Thyroid gland (tissue), 4 donors: ENCODE data around the gene OSBPL5.

Experiments used
- CTCF ChIP-seq, 6 experiments: fragments of 200-600 bp in 3 of 6; fragments of 450-650 bp in 3 of 6; sonication (generic) in 3 of 6; IDR thresholded peaks; one replicate each; pipeline ENCODE4 v1.5.1; 2016 to 2019; ENCODE audit warnings: antibody characterized with exemption in 6 of 6, mild to moderate bottlenecking in 2 of 6, inconsistent platforms in 1 of 6, moderate library complexity in 1 of 6
- POLR2A ChIP-seq, 2 donors: fragments of 450-650 bp; IDR thresholded peaks; one replicate each; pipeline ENCODE4 v1.6.1; 2017; ENCODE audit warnings: antibody characterized with exemption in 2 of 2, mild to moderate bottlenecking in 2 of 2, moderate library complexity in 1 of 2

- TF ChIP-seq CTCF (IDR thresholded peaks at IDR 0.05) (no peak), POLR2A (IDR thresholded peaks at IDR 0.05) (no peak)
These were observed 59.9 kb downstream of the OSBPL5 start for GRCh38 chr11:3104961-3105790.
